Testis (tissue), 2 donors: ENCODE results near the gene AMBRA1.

Experiments
- POLR2A ChIP-seq: fragments of 450-650 bp; IDR thresholded peaks from one replicate; pipeline ENCODE4 v1.6.1; 2017; ENCODE audit warnings: antibody characterized with exemption, mild to moderate bottlenecking, moderate library complexity
- TF ChIP-seq, protein P1 (sequence below), 3 experiments: fragments of 450-650 bp in 2 of 3; fragments of 200-600 bp in 1 of 3; sonication (generic) in 1 of 3; IDR thresholded peaks; one replicate each; pipeline ENCODE4 v1.5.1; 2016 to 2019; ENCODE audit warnings: antibody characterized with exemption in 3 of 3, mild to moderate bottlenecking in 2 of 3, moderate library complexity in 1 of 3

DNA sequence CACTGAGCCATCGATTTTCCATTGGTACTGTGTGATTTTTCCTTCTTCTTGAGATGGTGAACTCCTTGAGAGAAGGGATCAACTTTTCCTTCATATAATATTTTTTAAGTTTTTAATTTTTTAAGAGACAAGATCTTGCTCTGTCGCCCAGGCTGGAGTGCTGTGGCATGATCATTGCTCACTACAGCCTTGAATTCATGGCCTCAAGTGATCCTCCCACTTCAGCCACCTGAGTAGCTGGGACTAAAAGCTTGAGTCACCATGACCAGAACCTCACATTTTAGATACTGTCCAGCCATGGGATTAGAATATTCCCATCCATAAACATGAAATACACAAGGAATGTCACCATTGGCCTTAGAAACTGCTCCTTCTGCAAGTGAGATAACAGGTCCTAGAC, 135.3 kb downstream of the AMBRA1 start:
- no peak for TF ChIP-seq POLR2A
- TF ChIP-seq, protein P1, sequence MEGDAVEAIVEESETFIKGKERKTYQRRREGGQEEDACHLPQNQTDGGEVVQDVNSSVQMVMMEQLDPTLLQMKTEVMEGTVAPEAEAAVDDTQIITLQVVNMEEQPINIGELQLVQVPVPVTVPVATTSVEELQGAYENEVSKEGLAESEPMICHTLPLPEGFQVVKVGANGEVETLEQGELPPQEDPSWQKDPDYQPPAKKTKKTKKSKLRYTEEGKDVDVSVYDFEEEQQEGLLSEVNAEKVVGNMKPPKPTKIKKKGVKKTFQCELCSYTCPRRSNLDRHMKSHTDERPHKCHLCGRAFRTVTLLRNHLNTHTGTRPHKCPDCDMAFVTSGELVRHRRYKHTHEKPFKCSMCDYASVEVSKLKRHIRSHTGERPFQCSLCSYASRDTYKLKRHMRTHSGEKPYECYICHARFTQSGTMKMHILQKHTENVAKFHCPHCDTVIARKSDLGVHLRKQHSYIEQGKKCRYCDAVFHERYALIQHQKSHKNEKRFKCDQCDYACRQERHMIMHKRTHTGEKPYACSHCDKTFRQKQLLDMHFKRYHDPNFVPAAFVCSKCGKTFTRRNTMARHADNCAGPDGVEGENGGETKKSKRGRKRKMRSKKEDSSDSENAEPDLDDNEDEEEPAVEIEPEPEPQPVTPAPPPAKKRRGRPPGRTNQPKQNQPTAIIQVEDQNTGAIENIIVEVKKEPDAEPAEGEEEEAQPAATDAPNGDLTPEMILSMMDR (IDR thresholded peaks at IDR 0.05), result no peak
